AG04449 (cell line): ENCODE results near the gene KRTAP5-2.

Experiments used
- CTCF ChIA-PET: fragments of 350-600 bp; formaldehyde crosslinking; extraction: SDS; loops from one replicate; lab custom pipeline; 2021; ENCODE audit warnings: antibody characterized with exemption; lab: Yijun Ruan, JAX
- POLR2A ChIA-PET: fragments of 400-600, 350-600 bp; formaldehyde crosslinking; extraction: SDS; loops from one replicate; lab custom pipeline; 2020; ENCODE audit warnings: antibody characterized with exemption, inconsistent platforms; lab: Yijun Ruan, JAX
- DNase-seq: peaks from one replicate; pipeline ENCODE4 v3.0.0-alpha.2; 2010; ENCODE audit warnings: low read depth, low spot score
- H3K4me3 ChIP-seq: 2 replicates; pipeline ENCODE4 v1.5.1; 2011; ENCODE audit warnings: low read depth, mild to moderate bottlenecking, control low read depth, low read length
- CTCF ChIP-seq: IDR thresholded peaks from one replicate; pipeline ENCODE4 v1.5.1; 2011; ENCODE audit warnings: mild to moderate bottlenecking, moderate library complexity, low read length, control low read depth, inconsistent platforms; ENCODE audit not compliant: insufficient read depth; ENCODE audit errors: missing control alignments

KRTAP5-2 gene

GRCh38 chr11:1547467-1548098 is 50.5 kb downstream of the KRTAP5-2 start:
- H3K4me3 ChIP-seq: no peak overlapping the region
- no peak for DNase-seq
- ChIA-PET POLR2A (interaction anchor here (1.0 kb wide), 1 partner anchor 11 kb away, joined by 4 read pairs; no protein-coding TSS in a partner anchor), CTCF (interaction anchor here (0.8 to 17.2 kb wide), 17 partner anchors 9 to 100 kb away, joined by 3 to 266 read pairs (median 7); partner anchors contain the start of gene KRTAP5-2)
- TF ChIP-seq CTCF: no peak
